ENCODE results near the gene PCDHA9. TPM values are rescaled to one million over a fixed set of nuclear protein-coding genes. Genes with fewer than 3 reads are reported as not detected.
"Not testable (repeated sequence)": the region's sequence is repeated elsewhere in the genome, so short reads cannot be mapped to it uniquely, and the experiment has no call there.

The PCDHA9 gene
- total RNA-seq, 2 experiments from 2014 or later, result not detected

- Histone ChIP-seq H3K4me3 (ENCODE audit: low read length) (no peak overlapping the region), H3K4me1 (ENCODE audit: insufficient read depth, low read length) (no peaks in the 10 kb centered on the region), H3K9me3 (ENCODE audit: control insufficient read depth in 1 of 2, insufficient read depth in 1 of 2, low read length in 2 of 2) (peaks cover 8 to 24% of the 10 kb centered on the region in 2 experiments), H3K36me3 (ENCODE audit: insufficient read depth, low read length) (no peaks in the 10 kb centered on the region), H3K27me3 (ENCODE audit: control insufficient read depth in 1 of 2, insufficient read depth in 2 of 2, low read length in 2 of 2) (peaks cover 6 to 22% of the 10 kb centered on the region in 2 experiments), H3K27ac (ENCODE audit: low read depth in 1 of 2, low read length in 2 of 2) (no peak overlapping the region)
- no peak overlapping the region for H3K4me3 Mint-ChIP-seq
- H3K36me3 Mint-ChIP-seq (ENCODE audit: low read depth), result peaks cover 11% of the 10 kb centered on the region
- TF ChIP-seq CTCF (IDR thresholded peaks at IDR 0.05), result no peak
- no peak for ATAC-seq (ENCODE audit: poor library complexity)
- CTCF ChIA-PET, result no interaction called here
- H3K27me3 Mint-ChIP-seq, result peaks cover 50% of the 10 kb centered on the region
- no peak for DNase-seq
- intact Hi-C loops (cut with DNase I, micrococcal nuclease), result no loop called here
- POLR2A ChIA-PET, result no interaction called here
- H3K4me1 Mint-ChIP-seq (ENCODE audit: low read depth), result no peaks in the 10 kb centered on the region
- peaks cover 21% of the 10 kb centered on the region for H3K9me3 Mint-ChIP-seq
- H3K27ac Mint-ChIP-seq, result no peak overlapping the region
Observed at GRCh38 chr5:140808889-140809291, 39.3 kb upstream of the PCDHA9 start.

GRCh38 chr5:140821375-140822280 is 26.6 kb upstream of the PCDHA9 start, which contains the start of gene PCDHA5:
Gene PCDHA5, plus strand, starts transcription at chr5:140821613.
- no peak within 1 kb of the TSS for H3K4me3 ChIP-seq (ENCODE audit: low read length)
- POLR2A ChIA-PET, result no interaction called here
- TF ChIP-seq CTCF (IDR thresholded peaks at IDR 0.05), result no peak
- Mint-ChIP-seq H3K4me3 (no peak within 1 kb of the TSS), H3K4me1 (ENCODE audit: low read depth) (no peaks in the 10 kb centered on the region), H3K27me3 (peaks cover 42% of the 10 kb centered on the region), H3K36me3 (ENCODE audit: low read depth) (peaks cover 4% of the 10 kb centered on the region), H3K27ac (no peak within 1 kb of the TSS), H3K9me3 (peaks cover 6% of the 10 kb centered on the region)
- CTCF ChIA-PET, result no interaction called here
- DNase-seq, result no peak
- peaks cover 10 to 16% of the 10 kb centered on the region in 2 experiments for H3K27me3 ChIP-seq (ENCODE audit: control insufficient read depth in 1 of 2, insufficient read depth in 2 of 2, low read length in 2 of 2)
- peaks cover 12 to 26% of the 10 kb centered on the region in 2 experiments for H3K9me3 ChIP-seq (ENCODE audit: control insufficient read depth in 1 of 2, insufficient read depth in 1 of 2, low read length in 2 of 2)
- H3K4me1 ChIP-seq (ENCODE audit: insufficient read depth, low read length), result no peaks in the 10 kb centered on the region
- no peaks in the 10 kb centered on the region for H3K36me3 ChIP-seq (ENCODE audit: insufficient read depth, low read length)
- H3K27ac ChIP-seq (ENCODE audit: low read depth in 1 of 2, low read length in 2 of 2), result no peak within 1 kb of the TSS
- no peak for ATAC-seq (ENCODE audit: poor library complexity)
- intact Hi-C loops (cut with DNase I, micrococcal nuclease), result no loop called here

GRCh38 chr5:140822281-140822629 is 25.9 kb upstream of the PCDHA9 start:
- DNase-seq, result no peak
- H3K9me3 Mint-ChIP-seq, result peaks cover 10% of the 10 kb centered on the region
- H3K27me3 Mint-ChIP-seq, result peaks cover 48% of the 10 kb centered on the region
- no peak overlapping the region for H3K4me3 Mint-ChIP-seq
- no peak for TF ChIP-seq CTCF (IDR thresholded peaks at IDR 0.05)
- H3K36me3 ChIP-seq (ENCODE audit: insufficient read depth, low read length), result no peaks in the 10 kb centered on the region
- H3K4me3 ChIP-seq (ENCODE audit: low read length), result no peak overlapping the region
- CTCF ChIA-PET, result no interaction called here
- intact Hi-C loops (cut with DNase I, micrococcal nuclease), result no loop called here
- H3K4me1 ChIP-seq (ENCODE audit: insufficient read depth, low read length), result no peaks in the 10 kb centered on the region
- POLR2A ChIA-PET, result no interaction called here
- no peak overlapping the region for H3K27ac ChIP-seq (ENCODE audit: low read depth in 1 of 2, low read length in 2 of 2)
- H3K27ac Mint-ChIP-seq, result no peak overlapping the region
- peaks cover 8% of the 10 kb centered on the region for H3K36me3 Mint-ChIP-seq (ENCODE audit: low read depth)
- H3K27me3 ChIP-seq (ENCODE audit: control insufficient read depth in 1 of 2, insufficient read depth in 2 of 2, low read length in 2 of 2), result peaks cover 10 to 23% of the 10 kb centered on the region in 2 experiments
- H3K4me1 Mint-ChIP-seq (ENCODE audit: low read depth), result no peaks in the 10 kb centered on the region
- ATAC-seq (ENCODE audit: poor library complexity), result no peak
- peaks cover 12 to 26% of the 10 kb centered on the region in 2 experiments for H3K9me3 ChIP-seq (ENCODE audit: control insufficient read depth in 1 of 2, insufficient read depth in 1 of 2, low read length in 2 of 2)

- intact Hi-C loops (cut with DNase I, micrococcal nuclease), result not testable (repeated sequence)
- H3K27me3 Mint-ChIP-seq, result peaks cover 48% of the 10 kb centered on the region
Observed at GRCh38 chr5:140822969-140823368, 25.2 kb upstream of the PCDHA9 start.

More at GRCh38 chr5:140822969-140823368, 25.2 kb upstream of the PCDHA9 start:
- H3K4me1 ChIP-seq (ENCODE audit: insufficient read depth, low read length); H3K27ac Mint-ChIP-seq; ATAC-seq (ENCODE audit: poor library complexity); CTCF ChIA-PET; DNase-seq; H3K36me3 Mint-ChIP-seq (ENCODE audit: low read depth); H3K27ac ChIP-seq (ENCODE audit: low read depth in 1 of 2, low read length in 2 of 2); H3K36me3 ChIP-seq (ENCODE audit: insufficient read depth, low read length); H3K4me3 ChIP-seq (ENCODE audit: low read length); POLR2A ChIA-PET; H3K4me3 Mint-ChIP-seq; H3K4me1 Mint-ChIP-seq (ENCODE audit: low read depth): not testable (repeated sequence)
- H3K9me3 Mint-ChIP-seq, result peaks cover 10% of the 10 kb centered on the region
- Histone ChIP-seq H3K9me3 (ENCODE audit: control insufficient read depth in 1 of 2, insufficient read depth in 1 of 2, low read length in 2 of 2) (peaks cover 15 to 28% of the 10 kb centered on the region in 2 experiments), H3K27me3 (ENCODE audit: control insufficient read depth in 1 of 2, insufficient read depth in 2 of 2, low read length in 2 of 2) (peaks cover 13 to 28% of the 10 kb centered on the region in 2 experiments)
